ENCODE measurements around the gene UCKL1.
"Not testable (repeated sequence)": the region's sequence is repeated elsewhere in the genome, so short reads cannot be mapped to it uniquely, and the experiment has no call there.

UCKL1 gene

GRCh38 chr20:63942969-63943807 lies 13.0 kb downstream of the UCKL1 start:
- no peak for DNase-seq (ENCODE audit: low spot score)

- peak; percentile 68 for DNase-seq (ENCODE audit: low spot score)
Observed at GRCh38 chr20:63942250-63942951, 13.8 kb downstream of the UCKL1 start.

DNA sequence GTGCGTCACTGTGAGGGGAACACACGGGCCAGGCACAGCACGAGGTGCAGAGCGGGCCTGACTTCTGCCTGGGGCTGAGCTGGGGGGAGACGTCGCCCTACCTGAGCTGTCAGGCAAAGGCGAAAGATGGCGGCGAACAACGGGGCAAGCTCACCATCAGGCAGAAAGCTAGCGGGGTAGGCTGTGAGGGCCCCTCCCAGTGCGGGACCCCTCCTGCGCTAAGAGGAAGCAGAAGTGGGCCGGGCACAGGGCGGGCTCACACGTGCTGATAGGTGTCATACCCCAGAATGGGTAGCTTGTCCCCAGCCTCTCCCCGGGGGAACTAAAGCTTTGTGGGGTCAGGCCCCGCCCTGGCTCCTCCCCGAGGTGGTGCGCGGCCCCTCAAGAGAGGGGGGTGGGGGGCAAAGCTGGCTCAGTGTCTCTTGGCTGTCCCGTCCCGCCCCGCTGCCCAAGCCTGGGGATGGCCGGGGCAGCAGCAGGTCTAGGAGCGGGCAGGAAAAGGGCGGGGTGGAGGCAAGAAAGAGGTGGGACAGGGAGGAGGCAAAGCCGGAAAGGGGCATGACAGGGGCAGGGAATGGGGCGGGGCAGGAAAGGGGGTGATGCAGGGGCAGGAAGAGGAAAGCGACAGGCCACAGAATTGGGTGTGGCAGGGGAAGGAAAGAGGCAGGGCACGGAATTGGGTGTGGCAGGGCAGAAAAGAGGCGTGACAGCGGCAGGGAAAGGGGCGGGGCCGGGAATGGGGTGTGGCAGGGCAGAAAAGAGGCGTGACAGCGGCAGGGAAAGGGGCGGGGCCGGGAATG lies 14.7 kb downstream of the UCKL1 start:
- DNase-seq (ENCODE audit: low spot score): peak; percentile 96

DNA sequence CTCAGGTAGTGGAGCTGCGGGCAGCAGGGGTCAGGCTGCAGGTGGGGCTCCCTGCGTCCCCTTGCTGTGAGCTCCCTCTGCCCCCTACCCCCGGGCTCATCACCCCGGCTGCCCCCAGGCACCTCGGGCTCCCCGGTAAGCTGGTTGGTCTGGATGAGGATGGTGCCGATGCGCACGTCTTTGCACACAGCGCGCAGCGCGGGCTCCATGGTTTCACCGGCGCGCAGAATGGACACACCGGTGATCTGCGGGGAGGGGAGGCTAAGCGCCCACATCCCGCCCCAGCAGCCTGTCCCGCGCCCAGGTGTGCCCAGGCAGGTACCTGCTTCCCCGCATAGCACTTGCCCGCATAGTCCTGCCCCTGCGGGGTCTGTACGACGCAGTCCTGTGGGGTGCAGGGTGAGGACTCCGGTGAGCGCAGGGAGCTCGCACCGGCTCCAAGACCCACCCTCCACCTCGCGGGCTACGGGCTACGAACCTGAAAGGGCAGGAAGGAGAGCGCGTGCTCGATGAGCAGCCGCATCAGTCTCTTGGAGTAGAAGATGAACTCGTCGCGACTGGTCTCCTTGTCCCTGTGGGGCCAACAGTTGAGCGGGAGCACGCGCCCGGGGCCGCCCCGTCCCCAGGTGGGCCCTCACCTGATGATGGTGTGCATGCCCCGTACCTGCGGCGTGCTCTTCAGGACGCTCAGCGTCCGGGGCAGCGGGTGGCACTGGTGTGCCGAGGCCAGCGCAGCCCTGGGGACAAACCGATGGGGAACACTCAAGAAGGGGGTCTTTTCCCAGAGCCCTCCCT lies 15.5 kb downstream of the UCKL1 start:
- no peak for DNase-seq (ENCODE audit: low spot score)

DNA sequence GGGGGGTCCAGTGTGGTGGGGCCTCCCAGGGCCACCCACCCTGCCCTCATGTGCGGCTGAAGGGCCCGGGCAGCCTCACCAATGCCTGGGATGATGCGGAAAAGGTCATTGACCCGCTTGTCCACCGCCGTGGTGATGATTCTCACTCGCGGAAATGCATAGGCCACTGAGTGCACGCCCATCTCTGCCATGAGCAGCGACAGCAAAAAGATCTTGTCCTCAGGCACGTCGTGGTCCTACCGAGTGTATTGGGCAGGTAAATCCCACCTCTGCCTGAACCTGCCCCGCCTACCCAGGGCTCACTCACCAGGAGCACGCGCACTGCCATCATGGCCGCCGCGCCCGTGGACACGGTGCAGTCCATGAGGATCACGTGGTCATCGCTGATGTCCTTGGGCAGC lies 16.1 kb downstream of the UCKL1 start:
- DNase-seq (ENCODE audit: low spot score): no peak

DNA sequence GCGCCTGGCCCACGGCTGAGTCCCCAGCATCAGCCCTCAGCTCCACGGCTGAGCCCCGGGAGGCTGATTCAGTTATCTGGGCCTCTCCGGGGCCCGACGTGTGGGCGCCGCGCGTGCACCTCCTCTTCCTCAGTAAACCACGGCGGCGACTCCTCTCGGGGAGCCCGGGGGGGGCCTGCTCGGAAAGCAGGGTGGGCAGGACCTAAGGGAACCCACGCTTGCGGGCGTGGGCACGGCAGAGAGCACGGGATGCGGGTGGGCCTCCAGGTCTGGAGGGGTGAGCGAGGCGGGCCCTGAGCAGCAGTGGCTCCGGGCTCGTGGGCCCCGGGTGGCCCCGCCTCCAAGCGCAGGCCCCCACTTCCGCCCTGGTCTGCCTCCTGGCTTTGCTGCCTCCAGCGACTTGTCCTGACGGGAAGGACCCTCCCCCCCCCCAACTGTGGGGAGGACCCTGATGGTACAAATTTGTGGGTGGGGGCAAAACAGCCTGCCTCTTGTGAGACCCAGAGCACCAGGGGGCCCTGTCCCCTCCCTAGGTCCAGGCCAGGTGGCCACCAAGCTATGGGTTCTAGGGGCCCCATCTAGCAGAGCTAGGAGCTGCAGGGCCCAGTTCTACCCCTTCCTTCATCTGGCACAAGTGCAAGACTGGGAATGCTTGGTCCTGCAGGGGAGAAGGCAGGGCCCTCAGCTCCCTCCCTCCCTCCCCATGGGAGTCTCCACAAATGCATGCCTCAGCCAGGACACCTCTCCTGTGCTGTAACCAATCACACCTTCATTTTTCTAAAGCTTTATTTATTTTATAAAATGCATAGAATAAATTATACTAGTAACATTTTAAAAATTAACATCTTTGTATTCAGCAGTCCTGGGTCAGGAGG lies 16.9 kb downstream of the UCKL1 start:
- no peak for DNase-seq (ENCODE audit: low spot score)

- DNase-seq (ENCODE audit: low spot score): no peak
Observed at GRCh38 chr20:63937596-63937995, 18.6 kb downstream of the UCKL1 start.

DNA sequence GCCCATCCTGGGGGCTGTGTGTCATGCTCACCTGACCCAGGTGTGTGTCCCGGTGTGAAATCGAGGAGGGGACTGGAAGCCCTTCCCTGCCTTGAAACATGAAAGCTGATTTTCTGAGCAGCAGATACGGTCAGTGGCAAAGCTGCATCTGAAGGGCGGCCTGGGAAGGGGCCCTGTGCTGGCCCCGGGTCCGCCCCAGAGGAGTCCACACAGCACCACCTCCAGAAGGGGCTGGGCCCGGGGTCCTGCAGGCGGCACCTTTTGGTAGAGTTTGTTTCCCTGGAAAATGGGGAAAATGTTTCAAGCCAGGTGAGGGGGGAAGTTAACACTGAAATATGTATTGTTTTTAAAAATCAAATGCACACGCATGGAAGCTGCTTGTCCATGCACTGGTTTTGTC lies 20.8 kb downstream of the UCKL1 start:
- no peak for DNase-seq (ENCODE audit: low spot score)

DNA sequence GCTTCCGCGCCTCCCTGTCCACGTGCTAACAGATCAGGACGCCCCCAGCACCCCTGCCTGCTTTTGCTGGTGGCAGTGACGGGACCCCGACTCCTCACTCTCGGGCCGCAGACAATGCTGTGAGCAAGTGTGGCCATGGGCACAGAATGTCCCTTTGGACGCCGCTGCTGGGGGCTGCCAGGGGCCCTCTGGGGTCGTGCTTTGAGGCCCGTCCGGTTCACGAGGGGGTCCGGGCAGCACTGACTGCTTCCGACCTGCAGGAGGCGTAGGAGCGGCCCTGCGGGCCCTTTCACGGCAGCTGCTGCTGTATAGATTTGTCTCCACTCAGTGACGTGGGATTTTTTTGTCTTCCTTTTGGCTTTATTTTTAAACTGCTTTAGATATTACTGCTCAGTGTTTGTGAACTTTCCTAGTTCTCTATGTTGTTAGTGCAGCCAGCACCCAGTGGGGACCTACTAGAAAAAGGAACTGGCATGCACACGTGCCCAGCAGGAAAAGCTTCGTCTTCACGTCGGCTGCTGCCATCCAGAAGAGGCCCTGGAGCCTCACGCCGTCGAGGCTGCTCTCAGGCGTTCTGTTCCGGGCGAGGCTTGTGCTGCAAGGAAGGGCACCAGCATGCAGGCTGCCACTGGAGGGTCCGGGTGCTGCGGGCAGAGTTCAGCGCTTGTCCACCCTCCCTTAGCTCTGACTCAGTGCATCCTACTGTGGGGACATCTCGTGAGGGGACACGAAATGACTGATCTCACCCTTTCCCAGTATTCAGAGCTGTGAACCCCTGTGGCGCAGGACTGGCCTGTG lies 21.7 kb downstream of the UCKL1 start:
- no peak for DNase-seq (ENCODE audit: low spot score)

DNA sequence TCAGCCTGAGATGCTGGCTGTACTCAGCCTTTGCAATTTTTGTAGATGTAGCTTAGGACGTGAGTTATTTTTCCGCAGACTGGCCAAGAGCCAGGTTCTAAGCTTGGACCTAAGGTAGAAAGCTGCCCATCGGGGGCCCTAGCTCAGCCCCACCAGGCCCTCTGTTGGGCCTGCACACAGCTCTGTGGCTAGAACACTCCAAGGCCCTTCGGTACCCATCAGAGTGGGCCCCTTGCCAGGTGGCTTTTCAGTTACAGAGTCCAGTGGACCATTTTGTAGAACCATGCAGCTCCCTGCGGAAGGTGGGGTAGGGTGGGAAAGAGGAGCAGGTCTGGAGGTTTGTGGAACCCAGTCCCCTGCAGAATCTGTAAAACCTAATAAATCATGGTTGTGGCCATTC lies 22.6 kb downstream of the UCKL1 start:
- no peak for DNase-seq (ENCODE audit: low spot score)

GRCh38 chr20:63932606-63933160 lies 23.5 kb downstream of the UCKL1 start:
- DNase-seq (ENCODE audit: low spot score): no peak

GRCh38 chr20:63931735-63932134 lies 24.5 kb downstream of the UCKL1 start:
- no peak for DNase-seq (ENCODE audit: low spot score)

DNA sequence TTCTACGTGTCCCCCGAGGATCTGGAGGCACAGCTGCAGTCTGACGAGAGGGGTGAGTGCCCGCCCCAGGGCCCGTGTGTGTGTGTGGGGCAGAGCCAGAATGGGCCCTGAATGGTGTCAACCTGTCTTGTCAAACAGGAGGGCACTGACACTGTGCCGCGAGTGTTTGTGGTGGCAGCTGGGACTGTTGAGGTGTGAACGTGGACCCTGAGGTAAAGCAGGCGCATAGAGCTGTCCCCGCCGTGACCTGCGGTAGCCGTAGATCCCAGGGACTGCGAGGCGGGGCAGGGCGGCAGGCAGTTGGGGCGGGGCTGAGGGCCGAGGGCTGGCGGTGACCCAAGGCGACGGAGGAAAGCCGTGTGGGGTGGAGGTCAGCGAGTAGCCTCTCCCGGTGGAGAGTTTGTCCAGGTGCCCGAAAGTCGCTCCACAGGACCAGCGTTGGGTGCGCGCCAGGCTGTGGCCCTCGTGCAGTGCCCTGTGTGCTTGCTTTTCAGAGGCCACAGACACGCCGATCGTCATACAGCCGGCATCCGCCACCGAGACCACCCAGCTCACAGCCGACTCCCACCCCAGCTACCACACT lies 25.2 kb downstream of the UCKL1 start:
- no peak for DNase-seq (ENCODE audit: low spot score)

DNA sequence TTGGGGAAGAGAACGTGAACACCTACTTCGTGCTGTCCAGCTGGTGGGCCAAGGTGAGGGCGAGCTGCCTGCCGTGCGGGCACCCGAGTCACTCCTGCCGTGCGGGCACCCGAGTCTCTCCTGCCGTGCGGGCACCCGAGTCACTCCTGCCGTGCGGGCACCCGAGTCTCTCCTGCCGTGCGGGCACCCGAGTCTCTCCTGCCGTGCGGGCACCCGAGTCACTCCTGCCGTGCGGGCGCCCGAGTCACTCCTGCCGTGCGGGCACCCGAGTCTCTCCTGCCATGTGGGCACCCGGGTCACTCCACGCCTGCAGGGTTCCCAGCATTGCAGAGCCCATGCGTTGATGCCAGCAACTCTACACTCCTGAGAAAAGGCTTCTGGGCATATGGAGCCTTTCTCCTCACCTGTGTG lies 26.7 kb downstream of the UCKL1 start:
- DNase-seq (ENCODE audit: low spot score): not testable (repeated sequence)

- no peak for DNase-seq (ENCODE audit: low spot score)
Observed at GRCh38 chr20:63929071-63929470, 27.1 kb downstream of the UCKL1 start.

DNA sequence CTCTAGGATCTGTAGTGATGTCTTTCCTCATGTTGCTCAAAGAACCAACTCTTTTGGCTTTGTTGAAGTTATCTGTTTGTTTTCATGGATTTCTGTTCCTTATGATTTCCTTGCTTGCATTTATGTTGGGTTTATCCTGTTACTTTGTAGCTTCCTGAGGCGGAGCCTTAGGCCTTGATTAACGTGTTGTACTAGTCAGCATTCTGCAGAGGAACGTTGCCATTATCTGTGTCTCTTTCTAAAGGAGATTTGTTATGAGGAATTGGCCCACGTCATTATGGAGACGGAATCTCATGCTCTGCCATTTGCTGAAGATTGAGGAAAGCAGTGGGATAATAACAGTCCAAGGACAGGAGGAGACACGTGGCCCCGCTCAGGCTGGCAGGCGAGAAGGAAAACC lies 29.9 kb downstream of the UCKL1 start:
- DNase-seq (ENCODE audit: low spot score): no peak

DNA sequence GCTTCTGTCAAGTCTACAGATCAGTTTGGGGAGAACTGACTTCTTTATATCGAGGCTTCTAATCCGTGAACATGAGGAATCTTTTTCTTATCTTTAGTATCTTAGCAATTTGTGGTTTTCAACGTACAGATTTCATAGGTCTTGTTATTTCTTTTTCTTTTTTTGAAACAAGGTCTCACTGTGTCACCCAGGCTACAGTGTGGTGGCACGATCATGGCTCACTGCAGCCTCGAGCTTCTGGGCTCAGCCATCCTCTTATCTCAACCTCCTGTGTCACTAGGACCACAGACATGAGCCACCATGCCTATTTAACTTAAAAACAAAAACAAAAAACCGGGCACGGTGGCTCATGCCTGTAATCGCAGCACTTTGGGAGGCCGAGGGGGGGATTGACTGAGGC lies 32.0 kb downstream of the UCKL1 start:
- no peak for DNase-seq (ENCODE audit: low spot score)

DNA sequence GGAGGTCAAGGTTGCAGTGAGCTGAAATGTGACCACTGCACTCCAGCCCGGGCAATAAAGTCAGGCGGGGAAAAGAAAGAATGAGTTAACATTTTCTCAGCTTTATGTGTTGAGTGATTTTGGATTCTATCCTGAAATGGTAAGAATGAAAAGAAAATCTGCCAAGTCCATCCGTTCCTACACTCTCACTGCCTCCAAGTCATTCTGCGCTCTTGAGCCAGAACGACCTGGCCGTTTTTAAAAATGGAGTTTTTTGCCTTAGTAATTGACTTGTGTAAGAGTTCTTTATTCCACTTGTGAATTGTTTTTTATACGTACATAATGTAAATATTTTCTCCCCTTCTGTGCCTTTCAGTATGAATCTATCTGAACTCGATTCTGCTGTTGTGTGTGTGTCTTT lies 32.6 kb downstream of the UCKL1 start:
- DNase-seq (ENCODE audit: low spot score): no peak

GRCh38 chr20:63920226-63920625 lies 36.0 kb downstream of the UCKL1 start:
- DNase-seq (ENCODE audit: low spot score): no peak
